SKM-1 treated with dmso at 0.1 percent for 144 hours (cell line): Measurements from ENCODE around the gene TMEM51.
"Not testable (repeated sequence)": the region's sequence is repeated elsewhere in the genome, so short reads cannot be mapped to it uniquely, and the experiment has no call there.

Experiments
- DNase-seq: peaks from one replicate; lab custom pipeline; 2025; ENCODE audit not compliant: unreplicated experiment; lab: John Stamatoyannopoulos, UW

Gene TMEM51

DNA sequence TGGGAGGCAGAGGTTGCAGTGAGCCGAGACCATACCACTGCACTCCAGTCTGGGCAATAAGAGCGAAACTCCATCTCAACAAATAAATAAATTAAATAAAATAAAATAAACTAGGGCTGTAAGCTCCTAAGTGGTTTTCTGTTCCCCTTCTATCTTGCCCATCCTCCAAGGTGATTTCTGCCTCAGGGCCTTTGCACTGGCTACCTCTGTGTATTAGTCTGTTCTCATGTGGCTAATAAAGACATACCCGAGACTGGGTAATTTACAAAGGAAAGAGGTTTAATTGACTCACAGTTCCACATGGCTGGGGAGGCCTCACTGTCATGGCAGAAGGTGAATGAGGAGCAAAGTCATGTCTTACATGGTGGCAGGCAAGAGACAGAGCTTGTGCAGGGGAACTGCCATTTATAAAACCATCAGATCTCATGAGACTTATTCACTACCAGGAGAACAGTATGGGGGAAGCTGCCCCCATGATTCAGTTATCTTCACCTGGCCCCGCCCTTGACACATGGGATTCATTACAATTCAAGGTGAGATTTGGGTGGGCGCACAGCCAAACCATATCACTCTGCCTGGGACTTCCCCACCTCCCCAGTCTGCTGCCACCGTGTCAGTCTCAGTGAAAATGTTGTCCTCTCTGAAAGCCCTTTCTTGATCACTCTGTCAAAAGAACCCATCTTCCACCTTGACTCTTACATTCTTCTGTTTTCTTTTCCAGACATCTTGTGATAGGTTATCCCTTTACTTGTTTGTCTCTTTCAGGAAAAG, 22.0 kb downstream of the TMEM51 start:
- not testable (repeated sequence) for DNase-seq

DNA sequence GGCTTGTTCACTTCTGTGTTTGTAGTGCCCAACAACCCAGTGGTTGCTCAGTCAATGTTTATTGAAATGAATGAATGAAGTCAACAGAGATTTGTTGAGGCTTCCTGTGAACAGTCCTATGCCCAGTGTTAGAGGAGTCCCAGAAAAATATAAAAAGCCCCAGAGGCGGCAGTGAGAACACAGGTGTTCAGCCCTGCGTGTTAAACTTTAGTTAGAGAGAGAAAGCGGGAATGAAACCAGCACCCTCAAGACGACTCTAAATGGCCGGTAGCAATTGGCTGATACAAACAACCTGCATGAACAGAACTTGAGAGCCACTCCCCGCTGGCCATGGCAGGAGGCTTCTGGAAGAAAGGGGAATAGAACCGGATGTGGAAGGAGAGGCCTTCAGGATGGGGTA, 22.6 kb downstream of the TMEM51 start:
- DNase-seq, result no peak

GRCh38 chr1:15176898-15177665, 23.5 kb downstream of the TMEM51 start:
- DNase-seq, result no peak

GRCh38 chr1:15177710-15178166, 24.2 kb downstream of the TMEM51 start:
- no peak for DNase-seq

GRCh38 chr1:15178571-15179484, 25.3 kb downstream of the TMEM51 start:
- DNase-seq, result no peak

- DNase-seq, result no peak
Measured at GRCh38 chr1:15179485-15179883, 25.9 kb downstream of the TMEM51 start.

GRCh38 chr1:15180189-15180588, 26.6 kb downstream of the TMEM51 start:
- DNase-seq, result no peak

DNA sequence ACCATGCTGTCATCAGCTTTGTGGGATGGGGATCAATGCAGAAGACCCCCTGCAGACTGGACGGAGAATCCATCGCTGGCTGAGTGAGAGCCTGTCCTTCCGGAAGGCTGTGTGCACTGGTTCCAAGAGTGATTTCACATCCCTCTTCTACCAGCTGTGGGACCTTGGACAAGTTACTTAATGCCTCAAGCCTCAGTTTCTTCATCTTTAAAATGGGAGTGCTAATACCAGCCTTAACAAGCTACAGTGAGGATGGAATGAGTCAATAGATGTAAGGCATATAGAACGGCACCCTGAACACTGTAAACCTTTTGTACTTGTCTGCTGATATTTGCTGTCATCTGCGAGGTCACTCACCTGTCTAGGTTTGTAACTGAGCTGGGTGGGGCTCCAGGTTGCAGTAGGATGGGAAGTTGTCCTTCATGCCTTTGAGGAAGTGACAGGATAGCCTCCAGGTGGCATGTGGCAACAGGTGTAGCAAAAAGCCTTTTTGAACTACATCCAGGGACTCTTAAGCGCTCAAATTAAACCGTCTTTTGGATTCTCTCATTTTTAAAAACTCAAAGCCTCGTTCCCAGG, 27.5 kb downstream of the TMEM51 start:
- no peak for DNase-seq

DNA sequence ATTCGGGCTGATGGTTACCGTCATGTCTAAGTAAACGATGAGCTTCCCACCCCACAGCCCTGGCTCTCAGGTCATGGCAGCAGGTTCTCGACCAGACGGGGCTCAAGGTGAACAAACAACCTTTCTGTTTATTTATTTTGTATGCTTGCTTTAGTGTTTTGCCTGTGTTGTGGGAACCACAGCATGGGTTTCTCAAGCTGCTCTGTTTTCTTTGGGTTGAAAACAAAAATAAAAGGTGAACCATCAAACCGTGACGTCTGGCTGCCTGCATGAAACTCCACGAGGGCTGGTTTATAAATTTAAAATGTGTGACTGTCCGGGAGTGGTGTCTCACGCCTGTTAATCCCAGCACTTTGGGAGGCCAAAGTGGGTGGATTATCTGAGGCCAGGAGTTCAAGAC, 28.0 kb downstream of the TMEM51 start:
- no peak for DNase-seq

DNA sequence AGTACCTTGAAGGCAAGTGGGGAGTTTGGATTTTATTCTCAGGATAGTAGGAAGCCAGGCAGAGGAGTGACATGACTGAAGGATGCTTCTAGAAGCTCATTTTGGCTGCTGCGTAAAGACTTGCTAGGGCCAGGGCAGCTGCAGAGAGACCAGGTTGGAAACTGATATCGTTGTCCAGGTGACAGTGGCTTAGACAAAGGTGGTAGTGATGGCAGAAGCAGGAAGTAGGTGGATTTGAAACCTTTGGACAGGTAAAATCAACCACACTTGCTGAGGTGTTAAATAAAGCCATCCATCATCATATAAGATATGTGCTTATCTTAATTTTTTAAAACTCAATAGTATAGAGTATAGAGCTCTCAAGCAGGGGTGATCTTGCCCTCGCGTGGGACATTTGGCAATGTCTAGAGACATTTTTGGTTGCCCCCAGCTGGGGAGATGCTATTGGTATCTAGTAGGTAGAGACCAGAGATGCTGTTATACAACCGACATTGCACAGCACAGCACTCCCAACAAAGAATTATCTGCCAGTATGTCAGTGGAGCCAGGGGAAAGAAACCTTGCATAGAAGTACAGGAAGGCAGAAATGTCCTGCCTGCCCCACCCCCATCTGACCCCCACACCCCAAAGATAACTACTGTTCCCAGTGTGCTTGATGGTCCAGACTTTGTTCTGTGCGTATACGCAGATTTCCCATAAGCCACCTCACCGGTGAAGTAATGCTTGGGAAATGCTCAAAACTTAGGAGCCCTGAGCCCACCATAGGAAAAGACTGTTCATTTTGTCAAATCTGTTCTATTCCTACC, 31.1 kb downstream of the TMEM51 start:
- no peak for DNase-seq

- no peak for DNase-seq
Measured at GRCh38 chr1:15185617-15186016, 32.1 kb downstream of the TMEM51 start.

DNA sequence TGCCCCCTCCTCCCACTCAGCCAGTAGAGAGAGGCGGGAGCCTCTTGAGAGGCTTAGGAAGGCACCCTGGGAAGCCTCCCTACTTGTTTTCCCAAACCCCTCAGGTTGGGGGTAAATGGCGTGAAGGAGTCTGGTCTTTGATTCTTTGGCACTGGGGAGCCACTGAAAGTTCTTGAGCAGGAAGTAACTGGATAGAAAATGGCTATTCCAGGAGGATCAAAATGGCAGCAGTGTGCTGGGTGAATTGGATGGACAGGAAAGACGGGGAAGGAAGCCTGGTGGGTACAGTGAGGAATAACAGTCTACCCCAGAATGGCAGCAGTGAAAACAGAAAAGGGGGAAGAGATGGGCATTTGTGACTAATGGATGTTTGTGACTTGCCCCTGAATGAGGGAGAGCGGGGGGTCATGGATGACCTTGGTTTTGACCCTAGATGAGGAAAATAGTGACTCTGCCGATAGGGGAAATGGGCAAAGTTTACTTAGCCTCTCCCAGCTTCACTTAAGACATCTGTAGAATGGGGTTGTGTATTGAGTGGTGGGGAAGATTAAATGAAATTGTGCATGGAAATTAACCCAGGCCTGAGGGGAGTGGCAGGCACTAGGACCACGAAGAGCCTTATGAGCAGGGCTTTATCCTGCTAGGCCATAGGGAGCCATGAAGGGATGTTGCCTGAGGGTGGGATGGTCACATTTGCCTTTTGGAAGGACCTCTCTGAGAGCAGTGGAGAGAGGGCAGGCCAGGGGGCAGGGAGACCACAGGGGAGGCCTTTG, 32.7 kb downstream of the TMEM51 start:
- DNase-seq, result no peak

GRCh38 chr1:15186846-15187151, 33.3 kb downstream of the TMEM51 start:
- no peak for DNase-seq

DNA sequence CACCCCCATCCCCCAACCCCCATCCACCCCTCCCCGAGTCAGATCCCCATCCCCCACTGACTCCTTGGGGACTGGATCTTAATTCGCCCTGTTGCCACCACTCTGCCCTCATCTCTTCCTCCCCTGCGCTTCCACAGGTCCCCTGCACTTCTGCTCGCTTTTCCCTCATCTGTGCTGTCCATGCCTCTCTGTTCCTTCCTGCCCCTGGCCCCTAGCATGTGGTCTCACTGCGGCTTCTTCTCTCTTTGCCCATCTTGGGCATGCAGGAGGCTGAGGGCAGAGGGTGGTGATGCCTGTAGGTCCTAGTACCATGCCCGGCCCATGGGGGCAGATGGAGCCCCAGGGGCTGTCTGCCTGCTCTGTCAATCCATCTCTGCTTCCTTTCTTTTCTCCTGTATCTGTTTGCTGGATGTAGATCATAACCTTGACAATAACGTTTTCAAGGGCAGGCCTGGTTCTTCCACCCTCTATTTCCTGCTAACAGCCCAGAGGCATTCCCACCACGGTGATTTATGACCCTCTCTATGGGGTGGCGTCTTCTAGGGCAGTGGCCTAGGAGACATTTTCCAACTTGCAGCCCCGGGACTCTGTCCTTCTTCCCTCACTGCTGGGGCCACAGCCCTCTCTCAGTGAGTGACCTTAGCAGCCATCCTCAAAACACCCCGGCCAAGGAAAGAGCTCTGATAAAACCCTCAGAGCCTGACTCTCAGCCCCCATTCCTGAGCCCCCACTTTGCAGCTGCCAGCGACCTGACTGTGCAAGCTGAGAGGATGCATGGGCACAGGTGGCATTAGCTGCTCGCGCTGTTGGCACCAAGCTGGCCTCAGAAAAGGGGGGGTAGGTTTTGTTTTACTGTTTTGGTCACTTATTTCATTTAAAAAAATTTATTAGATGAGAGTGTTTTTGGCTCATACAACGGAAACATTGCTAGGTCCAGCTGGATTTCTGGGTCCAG, 33.9 kb downstream of the TMEM51 start:
- no peak for DNase-seq

- no peak for DNase-seq
Measured at GRCh38 chr1:15188130-15188524, 34.6 kb downstream of the TMEM51 start.

GRCh38 chr1:15188678-15189077, 35.1 kb downstream of the TMEM51 start:
- DNase-seq, result no peak

- DNase-seq, result no peak
Measured at GRCh38 chr1:15189692-15190370, 36.3 kb downstream of the TMEM51 start.

GRCh38 chr1:15191267-15191666, 37.7 kb downstream of the TMEM51 start:
- DNase-seq, result no peak
